Tibial nerve (tissue), 4 donors: ENCODE measurements around the gene SFRP2. TPM values are rescaled to one million over a fixed set of nuclear protein-coding genes. Genes with fewer than 3 reads are reported as not detected.

ENCODE experiments used
- DNase-seq, 2 donors: peaks; one replicate each; pipeline ENCODE4 v3.0.0-alpha.2; 2019; ENCODE audit warnings: low spot score in 2 of 2
- H3K27ac ChIP-seq, 4 donors: fragments of 200-600 bp; sonication (generic) in 3 of 4; one replicate each; pipeline ENCODE4 v1.5.1; 2017 to 2019; ENCODE audit warnings: mild to moderate bottlenecking in 1 of 4
- H3K27me3 ChIP-seq, 2 donors: fragments of 200-600 bp; sonication (generic) in 1 of 2; one replicate each; pipeline versions ENCODE4 v1.5.1 to v1.6.0; 2017 to 2019
- H3K36me3 ChIP-seq, 3 donors: fragments of 200-600 bp; sonication (generic); one replicate each; pipeline ENCODE4 v1.5.1; 2018 to 2019
- H3K4me1 ChIP-seq, 4 donors: fragments of 200-600 bp; sonication (generic) in 3 of 4; one replicate each; pipeline ENCODE4 v1.5.1; 2017 to 2019
- H3K4me3 ChIP-seq, 4 donors: fragments of 200-600 bp; sonication (generic) in 3 of 4; one replicate each; pipeline ENCODE4 v1.5.1; 2017 to 2019; ENCODE audit warnings: mild to moderate bottlenecking in 1 of 4, moderate library complexity in 1 of 4
- H3K9me3 ChIP-seq, 4 donors: fragments of 200-600 bp; sonication (generic) in 3 of 4; one replicate each; pipeline ENCODE4 v1.5.1; 2017 to 2019
- CTCF ChIP-seq, 5 experiments: fragments of 200-600 bp in 3 of 5; fragments of 450-650 bp in 2 of 5; sonication (generic) in 3 of 5; IDR thresholded peaks; one replicate each; pipeline ENCODE4 v1.5.1; 2016 to 2019; ENCODE audit warnings: antibody characterized with exemption in 5 of 5, mild to moderate bottlenecking in 3 of 5, moderate library complexity in 2 of 5
- EP300 ChIP-seq, 2 donors: sonication (generic); formaldehyde crosslinking; IDR thresholded peaks; one replicate each; pipeline ENCODE4 v1.6.1; 2017; ENCODE audit warnings: antibody characterized with exemption in 2 of 2, mild to moderate bottlenecking in 1 of 2
- POLR2A ChIP-seq, 2 donors: fragments of 450-650 bp; IDR thresholded peaks; one replicate each; pipeline ENCODE4 v1.6.1; 2017; ENCODE audit warnings: antibody characterized with exemption in 2 of 2, mild to moderate bottlenecking in 2 of 2, moderate library complexity in 2 of 2
- WGBS, 2 donors: methylation state at CpG; one replicate each; pipeline ENCODE4 v1.1.5; 2018; 5-methylcytosine and 5-hydroxymethylcytosine counted together
- total RNA-seq, 4 donors: library from RNA; depleted of rRNA; stranded (reverse); fragments of >200 nt; gene quantifications; one replicate each; pipeline ENCODE4 v1.1.0, GENCODE V29; 2016

SFRP2 gene
- 10 to 100 TPM in 3 of 4 donors, 1 to 10 TPM in 1; 9.9 to 38.0 (median 21.8) TPM for total RNA-seq

GRCh38 chr4:153788413-153789276 is at the start of gene SFRP2:
Gene SFRP2 (minus strand): TSS chr4:153789083. CDS start chr4:153788835, 248 bp downstream.
- Histone ChIP-seq H3K9me3 (no peaks in the 10 kb centered on the region), H3K36me3 (no peaks in the 10 kb centered on the region), H3K4me1 (peaks cover 0 to 69% (median 27%) of the 10 kb centered on the region in 4 donors), H3K4me3 (peak within 1 kb of the TSS; percentile 16 to 49 (median 43)), H3K27ac (peak within 1 kb of the TSS in 3 of 4 donors; percentile 57 to 76 (median 67)), H3K27me3 (peaks cover 0 to 72% of the 10 kb centered on the region in 2 donors)
- WGBS, 2 donors: 2 to 3% methylated on average over 25 to 50 of the region's 72 CpGs
- TF ChIP-seq EP300 (IDR thresholded peaks at IDR 0.05) (no peak), CTCF (IDR thresholded peaks at IDR 0.05) (no peak), POLR2A (IDR thresholded peaks at IDR 0.05) (no peak)
- peak in 1 of 2 donors; percentile 18 for DNase-seq

GRCh38 chr4:153838564-153838963 is 49.7 kb upstream of the SFRP2 start:
- no peak for DNase-seq
- Histone ChIP-seq H3K27ac (no peak overlapping the region), H3K9me3 (no peaks in the 10 kb centered on the region), H3K36me3 (no peaks in the 10 kb centered on the region), H3K27me3 (no peaks in the 10 kb centered on the region), H3K4me3 (no peak overlapping the region), H3K4me1 (no peaks in the 10 kb centered on the region)
- TF ChIP-seq CTCF (IDR thresholded peaks at IDR 0.05) (no peak), POLR2A (IDR thresholded peaks at IDR 0.05) (no peak), EP300 (IDR thresholded peaks at IDR 0.05) (no peak)
- 55 to 85% methylated on average over 3 of the region's 3 CpGs for WGBS, 2 donors

GRCh38 chr4:153834901-153835300 is 46.0 kb upstream of the SFRP2 start:
- no peaks in the 10 kb centered on the region for H3K4me1 ChIP-seq
- H3K36me3 ChIP-seq: no peaks in the 10 kb centered on the region
- DNase-seq: no peak
- WGBS, 2 donors: 56 to 67% methylated on average over 5 of the region's 5 CpGs
- no peaks in the 10 kb centered on the region for H3K27me3 ChIP-seq
- no peak overlapping the region for H3K4me3 ChIP-seq
- H3K9me3 ChIP-seq: no peaks in the 10 kb centered on the region
- H3K27ac ChIP-seq: no peak overlapping the region
- no peak for TF ChIP-seq CTCF (IDR thresholded peaks at IDR 0.05)

- H3K9me3 ChIP-seq: no peaks in the 10 kb centered on the region
- WGBS, 2 donors: 90 to 93% methylated on average over 3 of the region's 3 CpGs
- H3K27ac ChIP-seq: no peak overlapping the region
- no peaks in the 10 kb centered on the region for H3K27me3 ChIP-seq
- no peak overlapping the region for H3K4me3 ChIP-seq
- TF ChIP-seq POLR2A (IDR thresholded peaks at IDR 0.05): no peak
- TF ChIP-seq CTCF (IDR thresholded peaks at IDR 0.05): no peak
- no peak for TF ChIP-seq EP300 (IDR thresholded peaks at IDR 0.05)
- no peaks in the 10 kb centered on the region for H3K36me3 ChIP-seq
- no peaks in the 10 kb centered on the region for H3K4me1 ChIP-seq
- no peak for DNase-seq
These were observed 43.9 kb upstream of the SFRP2 start for GRCh38 chr4:153832720-153833287.

- no peaks in the 10 kb centered on the region for H3K27me3 ChIP-seq
- H3K36me3 ChIP-seq: no peaks in the 10 kb centered on the region
- WGBS, 2 donors: 73% methylated on average over 4 of the region's 4 CpGs
- no peaks in the 10 kb centered on the region for H3K9me3 ChIP-seq
- TF ChIP-seq EP300 (IDR thresholded peaks at IDR 0.05) (no peak), CTCF (IDR thresholded peaks at IDR 0.05) (no peak), POLR2A (IDR thresholded peaks at IDR 0.05) (no peak)
- no peak overlapping the region for H3K4me3 ChIP-seq
- H3K4me1 ChIP-seq: no peaks in the 10 kb centered on the region
- no peak for DNase-seq
- H3K27ac ChIP-seq: no peak overlapping the region
These were observed 43.2 kb upstream of the SFRP2 start for GRCh38 chr4:153832054-153832453.
